Hepatocyte (in vitro differentiated cells): ENCODE results near the gene SMIM45.

Experiments
- CTCF ChIP-seq: fragments of 200-600 bp; sonication (generic); IDR thresholded peaks from 2 replicates; pipeline ENCODE4 v1.5.1; 2016; ENCODE audit warnings: antibody characterized with exemption, mild to moderate bottlenecking; ENCODE audit not compliant: poor library complexity
- EZH2 ChIP-seq: fragments of 200-600 bp; sonication (generic); IDR thresholded peaks from 2 replicates; pipeline ENCODE4 v1.6.1; 2016; ENCODE audit warnings: antibody characterized with exemption, mild to moderate bottlenecking, borderline replicate concordance

DNA sequence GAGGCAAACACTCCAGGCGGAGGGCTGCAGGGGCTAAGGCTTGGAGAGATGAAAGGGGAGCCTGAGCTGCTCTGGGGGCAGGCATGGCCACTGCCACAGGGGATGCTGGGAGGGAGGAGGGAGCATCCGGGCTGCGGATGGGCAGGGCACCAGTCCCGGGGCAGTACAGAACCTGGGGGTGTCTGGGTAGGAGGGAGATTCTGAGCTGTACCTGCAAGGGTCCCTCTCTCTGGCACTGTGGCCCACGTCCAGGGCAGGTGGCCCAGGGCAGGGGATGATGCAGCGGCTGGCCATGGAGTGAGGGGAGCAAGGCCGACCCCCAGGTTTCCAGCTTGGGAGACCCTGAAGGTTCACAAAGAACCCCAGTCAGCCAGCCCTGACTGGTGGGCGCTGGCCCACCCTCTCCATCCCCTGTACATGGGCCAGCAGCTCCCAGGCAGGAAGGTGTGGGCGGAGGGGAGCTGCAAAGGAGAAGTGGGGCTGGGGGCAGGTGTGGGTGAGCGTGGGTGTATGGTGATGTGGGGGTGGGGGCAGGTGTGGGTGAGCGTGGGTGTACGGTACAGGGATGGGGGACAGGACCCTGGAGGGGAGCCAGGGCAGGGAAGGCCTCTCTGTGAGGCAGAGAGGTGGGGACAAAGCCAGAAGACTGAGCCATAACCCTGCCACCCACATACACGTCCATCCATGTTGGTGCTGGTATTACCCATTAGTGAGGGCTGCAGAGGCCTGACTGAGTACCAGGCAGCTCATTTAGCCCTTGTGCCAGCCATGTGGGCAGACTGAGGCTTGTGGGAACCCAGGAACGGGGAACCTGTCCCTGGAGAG is 23.1 kb upstream of the SMIM45 start:
- TF ChIP-seq CTCF: no peak
- no peak for TF ChIP-seq EZH2
